Fibroblast of skin of back (primary cell): ENCODE results near the gene SCGB1D1. TPM values are rescaled to one million over a fixed set of nuclear protein-coding genes. Genes with fewer than 3 reads are reported as not detected.

Source experiments
- DNase-seq: peaks from one replicate; pipeline ENCODE4 v3.0.0-alpha.2; 2013
- polyA plus RNA-seq, 2 experiments: library from polyadenylated mRNA; unstranded; fragments of 120-200 nt; gene quantifications; one replicate each; pipeline ENCODE4 v1.2.1, GENCODE V29; 2013; ENCODE audit not compliant: insufficient read length in 2 of 2

SCGB1D1 gene
- not detected for polyA plus RNA-seq (2013, experiment 1 of 2; ENCODE audit: insufficient read length)
- polyA plus RNA-seq (2013, experiment 2 of 2; ENCODE audit: insufficient read length), result not detected

DNA sequence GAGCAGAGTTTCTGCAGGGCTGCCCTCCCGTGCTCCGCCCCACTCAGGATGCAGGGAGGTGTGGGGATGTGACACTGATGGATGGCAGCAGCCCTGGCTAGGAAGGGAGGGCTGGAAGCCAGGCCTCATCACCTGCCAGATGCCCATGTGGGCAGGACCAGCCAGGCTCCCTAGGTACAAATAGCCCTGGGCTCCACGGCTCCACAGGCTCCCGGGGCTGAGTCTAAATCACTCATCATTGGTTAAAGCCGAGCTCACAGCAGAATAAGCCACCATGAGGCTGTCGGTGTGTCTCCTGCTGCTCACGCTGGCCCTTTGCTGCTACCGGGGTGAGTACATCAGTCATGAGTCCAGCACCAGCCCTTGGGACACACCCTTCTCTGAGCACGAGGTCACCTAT lies at the start of gene SCGB1D1:
Gene SCGB1D1, plus strand, starts transcription at position 206 of the 400 bp plus-strand sequence. Its CDS starts 69 bp downstream, at position 275.
- no peak for DNase-seq

GRCh38 chr11:62140304-62141110 lies 49.5 kb upstream of the SCGB1D1 start:
- DNase-seq, result no peak

DNA sequence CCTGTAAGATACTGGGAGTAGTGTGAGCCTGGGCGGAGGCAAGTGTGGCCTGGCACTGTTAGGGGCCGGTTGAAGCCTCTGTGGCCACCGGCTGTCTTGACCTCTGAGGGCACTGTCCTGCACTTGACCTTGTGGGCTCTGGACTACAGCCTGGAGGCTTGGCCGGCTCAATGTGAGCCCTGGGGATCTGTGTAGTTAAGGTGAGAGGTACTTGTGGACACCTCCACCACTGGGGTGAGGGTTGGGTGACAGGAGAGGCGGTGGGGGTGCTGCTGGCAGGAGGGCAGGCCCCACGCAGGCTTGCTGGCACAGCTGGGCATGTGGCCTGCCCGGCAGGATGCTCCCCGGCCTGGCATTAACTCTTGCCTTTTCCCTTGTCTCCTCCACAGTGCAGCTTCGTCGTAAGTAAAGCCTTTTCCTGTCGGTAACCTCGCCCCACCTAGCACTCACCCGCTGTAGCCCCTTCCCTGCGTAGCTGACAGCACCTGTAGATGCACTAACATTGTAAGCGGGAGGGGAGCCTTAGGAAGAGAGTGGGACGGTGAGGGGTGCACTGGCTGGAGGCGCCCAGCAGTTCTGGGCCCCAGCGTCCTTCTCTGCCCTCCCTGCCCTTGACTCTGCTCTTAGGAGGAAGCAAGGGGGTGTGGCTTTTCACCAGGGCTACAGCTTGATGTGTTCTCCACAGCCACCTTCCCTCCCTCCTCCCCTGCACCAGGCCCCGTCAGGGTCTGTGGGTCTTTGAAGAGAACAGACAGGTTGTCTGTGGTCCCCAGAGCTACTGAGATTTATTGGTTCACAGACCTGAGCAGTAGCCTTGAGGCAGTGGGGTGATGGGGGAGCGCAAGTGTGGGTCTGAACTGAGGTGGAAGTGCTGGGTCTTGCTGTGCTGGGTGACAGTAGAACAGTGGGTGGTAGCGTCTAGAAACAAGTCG lies 48.6 kb upstream of the SCGB1D1 start:
- no peak for DNase-seq

GRCh38 chr11:62142043-62142375 lies 48.0 kb upstream of the SCGB1D1 start:
- no peak for DNase-seq

- DNase-seq, result no peak
These were observed 47.1 kb upstream of the SCGB1D1 start for GRCh38 chr11:62142921-62143320.

GRCh38 chr11:62143727-62144126 lies 46.3 kb upstream of the SCGB1D1 start:
- DNase-seq, result no peak

- DNase-seq, result no peak
These were observed 45.3 kb upstream of the SCGB1D1 start for GRCh38 chr11:62144641-62145255.

DNA sequence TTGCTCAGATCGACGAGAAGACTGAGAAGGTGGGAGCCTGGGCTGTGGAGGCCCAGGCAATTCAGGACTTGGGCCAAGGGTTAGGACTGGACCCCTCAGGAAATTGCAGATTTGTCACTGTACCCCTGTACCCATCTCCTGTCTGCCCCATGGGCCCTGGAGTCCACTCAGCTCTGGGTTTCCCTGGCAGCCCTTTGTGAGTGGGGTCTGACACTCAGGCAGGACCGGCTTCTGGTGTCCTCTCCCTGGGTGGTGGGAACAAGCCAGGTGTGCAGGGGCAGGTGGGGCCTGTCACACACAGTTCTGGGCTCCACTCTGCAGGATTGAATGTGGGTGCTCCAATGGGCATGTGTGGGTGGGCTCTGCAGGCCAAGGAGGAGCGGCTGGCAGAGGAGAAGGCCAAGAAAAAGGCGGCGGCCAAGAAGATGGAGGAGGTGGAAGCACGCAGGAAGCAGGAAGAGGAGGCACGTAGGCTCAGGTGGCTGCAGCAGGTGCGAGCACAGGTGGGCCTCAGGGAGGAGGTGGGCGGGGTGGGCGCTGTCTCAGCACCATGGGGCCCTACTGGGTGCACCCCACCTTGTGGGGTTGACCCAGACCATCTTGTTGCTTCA lies 44.6 kb upstream of the SCGB1D1 start:
- DNase-seq, result no peak

- no peak for DNase-seq
These were observed 43.4 kb upstream of the SCGB1D1 start for GRCh38 chr11:62146476-62147200.

DNA sequence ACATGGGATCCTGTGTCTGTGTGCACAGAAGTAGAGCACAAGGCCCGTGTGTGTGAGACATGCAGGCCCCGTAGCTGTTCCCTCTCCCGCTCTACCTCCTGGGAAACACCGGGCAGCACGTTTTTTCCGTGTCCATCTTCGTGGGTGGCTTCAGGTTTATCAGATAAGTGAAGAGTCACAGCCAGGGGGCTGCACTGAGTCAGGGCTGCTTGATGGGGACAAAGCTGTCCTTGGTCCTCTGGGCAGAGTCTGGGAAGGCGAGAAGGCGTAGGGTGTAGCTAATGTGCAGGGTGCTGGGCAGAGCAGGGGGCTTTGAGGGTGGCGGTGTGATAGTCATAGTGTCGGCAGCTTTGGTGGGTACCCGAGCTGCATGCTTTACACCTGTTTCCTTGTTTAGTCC lies 42.5 kb upstream of the SCGB1D1 start:
- no peak for DNase-seq

DNA sequence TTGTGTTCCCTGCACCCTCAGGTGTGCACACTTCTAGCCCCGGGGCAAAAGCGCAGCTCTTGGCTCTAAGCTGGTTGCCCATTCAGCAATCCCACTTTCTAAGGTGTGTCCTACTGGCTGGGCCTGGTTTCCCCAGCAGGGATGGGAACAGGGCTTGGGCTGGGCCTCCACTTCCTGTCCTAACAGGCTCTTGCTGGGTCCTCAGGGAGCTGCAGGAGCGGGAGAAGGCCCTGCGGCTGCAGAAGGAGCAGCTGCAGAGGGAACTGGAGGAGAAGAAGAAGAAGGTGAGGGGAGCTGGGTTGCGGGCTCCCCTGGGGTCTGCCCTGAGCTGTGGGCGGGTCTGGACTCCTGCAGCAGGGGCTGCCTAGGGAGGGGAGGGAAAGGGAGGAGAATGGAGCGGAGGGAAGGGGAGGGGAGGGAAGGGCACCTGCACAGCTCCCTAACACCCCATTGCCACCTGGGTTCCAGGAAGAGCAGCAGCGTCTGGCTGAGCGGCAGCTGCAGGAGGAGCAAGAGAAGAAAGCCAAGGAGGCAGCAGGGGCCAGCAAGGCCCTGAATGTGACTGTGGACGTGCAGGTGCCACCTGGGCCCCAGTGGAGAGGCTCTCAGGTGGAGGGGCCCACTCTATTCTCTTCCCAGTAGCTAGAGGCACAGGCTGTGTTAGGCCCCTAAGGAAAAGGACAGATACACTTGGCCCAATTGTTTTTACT lies 41.6 kb upstream of the SCGB1D1 start:
- no peak for DNase-seq

DNA sequence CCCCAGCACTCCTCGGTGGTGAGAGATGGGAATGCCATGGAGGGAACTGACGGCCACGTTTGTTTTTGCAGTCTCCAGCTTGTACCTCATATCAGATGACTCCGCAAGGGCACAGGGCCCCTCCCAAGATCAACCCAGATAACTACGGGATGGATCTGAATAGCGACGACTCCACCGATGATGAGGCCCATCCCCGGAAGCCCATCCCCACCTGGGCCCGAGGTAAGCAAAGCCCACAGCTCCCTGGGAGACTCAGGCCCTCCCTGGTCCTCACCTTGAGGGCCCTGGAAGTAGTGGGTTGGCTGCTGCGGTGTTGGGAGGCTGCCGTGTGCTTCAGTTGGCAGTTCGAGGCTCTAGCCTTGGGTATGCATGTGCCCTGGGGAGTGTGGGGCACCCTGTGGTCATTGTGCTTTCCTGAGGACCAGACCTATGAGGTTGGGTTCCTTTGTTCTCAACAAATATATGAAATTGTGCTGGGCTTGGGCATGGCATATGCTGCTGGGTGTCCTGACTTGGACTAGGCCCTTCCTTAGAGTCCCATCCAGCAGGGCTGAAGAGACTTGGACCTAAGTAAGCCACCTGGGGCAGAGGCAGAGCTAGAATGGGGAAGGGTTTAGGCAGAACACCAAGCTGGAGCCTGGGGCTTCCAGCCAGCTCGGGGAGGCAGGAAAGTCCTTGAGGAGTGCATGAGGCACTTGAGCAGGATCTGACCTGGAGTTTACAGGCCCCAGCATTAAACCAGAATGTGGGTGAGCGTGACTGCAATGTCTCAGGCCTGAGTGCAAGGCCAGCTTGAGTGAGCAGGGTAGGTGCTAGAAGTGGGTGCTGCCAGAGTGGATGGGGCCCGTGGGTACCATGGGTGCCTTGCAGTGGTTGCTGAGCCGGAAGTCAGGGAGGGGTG lies 39.8 kb upstream of the SCGB1D1 start:
- no peak for DNase-seq

GRCh38 chr11:62150887-62151736 lies 38.9 kb upstream of the SCGB1D1 start:
- no peak for DNase-seq

GRCh38 chr11:62151737-62152102 lies 38.3 kb upstream of the SCGB1D1 start:
- no peak for DNase-seq

DNA sequence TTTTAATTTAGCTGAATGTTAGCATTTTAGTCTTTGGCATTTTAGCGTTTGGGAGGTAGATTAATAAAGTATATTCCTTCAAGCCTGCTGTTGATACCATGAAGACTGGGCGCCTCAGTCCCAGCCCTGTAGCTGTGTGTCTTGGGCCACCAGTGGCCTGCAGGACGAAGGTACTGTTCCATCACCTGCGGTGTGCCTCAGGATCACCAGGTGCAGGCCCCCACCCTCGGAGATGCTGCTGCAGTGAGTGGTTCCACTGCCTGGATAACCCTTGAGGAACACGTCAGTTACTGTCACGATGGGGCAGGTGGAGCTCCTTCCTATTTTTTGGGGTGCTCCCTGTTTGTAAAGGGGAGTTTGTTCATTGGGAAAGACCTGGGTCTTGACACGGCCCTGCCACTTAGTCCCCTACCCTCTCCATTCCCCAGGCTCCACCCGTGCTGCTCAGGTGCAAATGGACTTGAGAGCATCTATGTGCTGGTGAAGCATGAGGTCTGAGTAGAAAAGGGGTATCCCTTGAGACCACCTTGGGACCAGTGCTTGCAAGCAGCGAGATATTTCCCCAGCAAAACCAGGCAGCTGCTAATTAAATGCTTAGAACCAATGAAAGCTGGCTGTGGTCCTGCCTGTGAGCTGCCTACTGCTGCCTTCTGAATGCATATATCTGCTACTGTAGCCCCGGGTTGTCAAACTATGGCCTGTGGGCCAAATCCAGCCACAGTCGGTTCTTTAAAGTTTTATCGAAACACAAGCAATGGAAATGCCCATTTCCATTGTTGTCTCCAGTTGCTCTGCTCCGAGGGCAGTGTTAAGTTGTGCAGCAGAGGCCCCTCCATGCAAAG lies 37.5 kb upstream of the SCGB1D1 start:
- DNase-seq, result no peak

- DNase-seq, result no peak
These were observed 37.0 kb upstream of the SCGB1D1 start for GRCh38 chr11:62153087-62153395.

DNA sequence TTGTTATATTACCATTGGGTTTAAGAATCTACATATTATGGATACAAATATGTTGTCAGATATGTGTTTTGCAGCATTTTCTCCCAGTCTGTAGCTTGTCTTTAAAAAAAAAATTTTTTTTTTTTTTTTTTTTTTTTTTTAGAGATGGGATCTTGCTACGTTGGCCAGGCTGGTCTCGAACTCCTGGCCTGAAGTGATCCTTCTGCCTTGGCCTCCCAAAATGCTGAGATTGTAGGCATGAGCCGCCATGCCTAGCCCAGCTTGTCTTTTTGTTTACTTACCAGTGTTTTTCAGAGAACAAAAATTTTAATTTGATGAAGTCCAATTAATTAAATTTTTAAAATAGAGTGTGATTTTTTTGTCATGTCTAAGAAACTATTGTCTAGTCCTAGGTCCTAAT lies 36.4 kb upstream of the SCGB1D1 start:
- no peak for DNase-seq

DNA sequence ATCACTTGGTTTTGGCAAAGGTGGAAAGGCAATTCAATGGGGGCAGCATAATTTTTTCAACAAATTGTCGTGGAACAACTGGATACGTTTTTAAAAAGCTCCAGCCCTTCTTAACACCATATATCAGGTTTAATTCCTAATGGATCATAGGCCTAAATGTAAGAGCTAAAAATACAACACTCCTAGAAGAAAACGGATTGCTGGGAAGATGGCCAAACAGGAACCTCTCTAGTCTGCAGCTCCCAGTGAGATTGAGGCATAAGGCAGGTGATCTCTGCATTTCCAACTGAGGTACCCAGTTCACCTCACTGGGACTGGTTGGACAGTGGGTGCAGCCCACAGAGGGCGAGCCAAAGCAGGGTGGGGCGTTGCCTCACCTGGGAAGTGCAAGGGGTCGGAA lies 32.4 kb upstream of the SCGB1D1 start:
- no peak for DNase-seq
